Endothelial cell (in vitro differentiated cells): Measurements from ENCODE around the gene ZNF451. TPM values are rescaled to one million over a fixed set of nuclear protein-coding genes. Genes with fewer than 3 reads are reported as not detected.

Experiments
- DNase-seq: peaks from one replicate; pipeline ENCODE4 v3.0.0; 2021; ENCODE audit warnings: low spot score
- H3K27ac Mint-ChIP-seq: one replicate; pipeline ENCODE4 v1.8.0; 2021; ENCODE audit warnings: mixed read lengths, inconsistent platforms; ENCODE audit not compliant: unreplicated experiment
- H3K27me3 Mint-ChIP-seq: one replicate; pipeline ENCODE4 v1.8.0; 2021; ENCODE audit warnings: mild to moderate bottlenecking, moderate library complexity, mixed read lengths, inconsistent platforms; ENCODE audit not compliant: unreplicated experiment
- H3K36me3 Mint-ChIP-seq: one replicate; pipeline ENCODE4 v1.8.0; 2021; ENCODE audit warnings: mild to moderate bottlenecking, low read depth, mixed read lengths, inconsistent platforms; ENCODE audit not compliant: unreplicated experiment
- H3K4me1 Mint-ChIP-seq: one replicate; pipeline ENCODE4 v1.8.0; 2021; ENCODE audit warnings: mild to moderate bottlenecking, mixed read lengths, inconsistent platforms; ENCODE audit not compliant: unreplicated experiment
- H3K4me3 Mint-ChIP-seq: one replicate; pipeline ENCODE4 v1.8.0; 2021; ENCODE audit warnings: mild to moderate bottlenecking, mixed read lengths, inconsistent platforms; ENCODE audit not compliant: unreplicated experiment
- H3K9me3 Mint-ChIP-seq: one replicate; pipeline ENCODE4 v1.8.0; 2021; ENCODE audit warnings: mixed read lengths, inconsistent platforms; ENCODE audit not compliant: unreplicated experiment
- total RNA-seq: library from RNA; stranded (reverse); fragmentation: NEBNext Ultra II Directional; extraction: Animal tissue kit (Norgen Biotek cat#: 25700); gene quantifications from one replicate; pipeline ENCODE4 v1.2.1, GENCODE V29; 2021; ENCODE audit not compliant: unreplicated experiment
- TF ChIP-seq, protein P1 (sequence below): fragments of 200-600 bp; sonication (generic); IDR thresholded peaks from one replicate; pipeline ENCODE4 v1.5.0; 2021; ENCODE audit warnings: antibody characterized with exemption; ENCODE audit not compliant: unreplicated experiment

ZNF451 gene
- total RNA-seq, 1 donor from 2014 or later = 129 TPM

DNA sequence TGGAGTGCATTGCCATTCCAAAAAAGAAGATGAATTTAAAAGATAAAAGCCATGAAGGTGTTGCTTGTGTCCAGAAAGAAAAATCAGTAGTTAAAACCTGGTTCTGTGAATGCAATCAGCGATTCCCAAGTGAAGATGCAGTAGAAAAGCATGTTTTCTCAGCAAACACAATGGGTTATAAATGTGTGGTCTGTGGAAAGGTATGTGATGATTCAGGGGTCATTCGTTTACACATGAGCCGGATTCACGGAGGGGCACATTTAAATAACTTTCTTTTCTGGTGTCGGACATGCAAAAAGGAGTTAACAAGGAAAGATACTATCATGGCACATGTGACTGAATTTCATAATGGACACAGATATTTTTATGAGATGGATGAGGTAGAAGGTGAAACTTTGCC, 57.4 kb downstream of the ZNF451 start:
- TF ChIP-seq, protein P1, sequence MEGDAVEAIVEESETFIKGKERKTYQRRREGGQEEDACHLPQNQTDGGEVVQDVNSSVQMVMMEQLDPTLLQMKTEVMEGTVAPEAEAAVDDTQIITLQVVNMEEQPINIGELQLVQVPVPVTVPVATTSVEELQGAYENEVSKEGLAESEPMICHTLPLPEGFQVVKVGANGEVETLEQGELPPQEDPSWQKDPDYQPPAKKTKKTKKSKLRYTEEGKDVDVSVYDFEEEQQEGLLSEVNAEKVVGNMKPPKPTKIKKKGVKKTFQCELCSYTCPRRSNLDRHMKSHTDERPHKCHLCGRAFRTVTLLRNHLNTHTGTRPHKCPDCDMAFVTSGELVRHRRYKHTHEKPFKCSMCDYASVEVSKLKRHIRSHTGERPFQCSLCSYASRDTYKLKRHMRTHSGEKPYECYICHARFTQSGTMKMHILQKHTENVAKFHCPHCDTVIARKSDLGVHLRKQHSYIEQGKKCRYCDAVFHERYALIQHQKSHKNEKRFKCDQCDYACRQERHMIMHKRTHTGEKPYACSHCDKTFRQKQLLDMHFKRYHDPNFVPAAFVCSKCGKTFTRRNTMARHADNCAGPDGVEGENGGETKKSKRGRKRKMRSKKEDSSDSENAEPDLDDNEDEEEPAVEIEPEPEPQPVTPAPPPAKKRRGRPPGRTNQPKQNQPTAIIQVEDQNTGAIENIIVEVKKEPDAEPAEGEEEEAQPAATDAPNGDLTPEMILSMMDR = no peak
- DNase-seq = no peak
- peaks cover 16% of the 10 kb centered on the region for H3K36me3 Mint-ChIP-seq
- H3K9me3 Mint-ChIP-seq = no peaks in the 10 kb centered on the region
- peak overlapping the region; percentile 19 for H3K4me3 Mint-ChIP-seq
- H3K27ac Mint-ChIP-seq = no peak overlapping the region
- no peaks in the 10 kb centered on the region for H3K27me3 Mint-ChIP-seq
- H3K4me1 Mint-ChIP-seq = no peaks in the 10 kb centered on the region

DNA sequence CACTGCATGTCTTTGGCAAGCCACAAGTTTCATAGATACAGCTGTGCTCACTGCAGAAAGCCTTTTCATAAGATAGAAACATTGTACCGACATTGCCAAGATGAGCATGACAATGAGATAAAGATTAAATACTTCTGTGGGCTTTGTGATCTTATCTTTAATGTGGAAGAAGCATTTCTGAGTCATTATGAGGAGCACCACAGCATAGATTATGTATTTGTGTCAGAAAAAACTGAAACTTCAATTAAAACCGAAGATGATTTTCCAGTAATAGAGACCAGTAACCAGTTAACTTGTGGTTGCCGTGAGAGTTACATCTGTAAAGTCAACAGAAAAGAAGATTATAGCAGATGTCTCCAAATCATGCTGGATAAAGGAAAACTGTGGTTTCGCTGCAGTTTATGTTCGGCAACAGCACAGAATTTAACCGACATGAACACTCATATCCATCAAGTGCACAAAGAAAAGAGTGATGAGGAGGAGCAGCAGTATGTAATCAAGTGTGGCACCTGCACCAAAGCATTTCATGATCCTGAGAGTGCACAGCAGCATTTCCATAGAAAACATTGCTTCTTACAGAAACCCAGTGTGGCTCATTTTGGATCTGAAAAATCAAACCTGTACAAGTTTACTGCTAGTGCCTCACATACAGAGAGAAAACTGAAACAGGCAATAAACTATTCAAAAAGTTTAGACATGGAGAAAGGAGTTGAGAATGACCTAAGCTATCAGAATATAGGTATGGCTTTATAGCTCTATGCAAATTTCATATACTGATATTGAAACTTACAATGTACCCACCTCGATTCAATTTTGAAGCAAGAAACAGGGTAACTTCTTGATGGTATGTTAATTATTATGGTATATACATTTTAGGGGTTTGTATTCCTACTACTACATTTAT, 58.2 kb downstream of the ZNF451 start:
- H3K4me1 Mint-ChIP-seq = no peaks in the 10 kb centered on the region
- no peak overlapping the region for H3K4me3 Mint-ChIP-seq
- no peak overlapping the region for H3K27ac Mint-ChIP-seq
- DNase-seq = no peak
- H3K9me3 Mint-ChIP-seq = no peaks in the 10 kb centered on the region
- TF ChIP-seq, protein P1 = no peak
- no peaks in the 10 kb centered on the region for H3K27me3 Mint-ChIP-seq
- H3K36me3 Mint-ChIP-seq = peaks cover 10% of the 10 kb centered on the region

DNA sequence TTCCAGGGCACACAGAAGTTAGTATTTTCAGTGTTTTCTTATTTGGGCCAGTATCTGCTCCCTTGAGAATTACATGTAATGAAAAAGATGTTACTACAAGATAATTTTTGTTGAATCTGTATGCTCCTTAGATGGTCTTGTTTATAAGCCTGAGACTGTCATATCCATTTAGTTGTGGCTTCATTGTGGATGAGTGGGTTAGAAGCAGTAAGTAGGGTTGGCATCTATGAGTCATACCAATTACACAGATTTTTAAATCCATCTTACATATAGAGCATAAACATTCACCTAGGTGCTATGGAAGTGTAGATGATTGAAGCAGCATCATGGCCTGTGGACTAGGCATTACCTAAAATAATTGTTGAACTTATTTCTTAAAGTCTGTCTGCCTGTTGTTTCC, 68.7 kb downstream of the ZNF451 start:
- TF ChIP-seq, protein P1 = no peak
- Mint-ChIP-seq H3K27ac (no peak overlapping the region), H3K9me3 (no peaks in the 10 kb centered on the region), H3K36me3 (peaks cover 14% of the 10 kb centered on the region), H3K27me3 (no peaks in the 10 kb centered on the region), H3K4me1 (no peaks in the 10 kb centered on the region), H3K4me3 (no peak overlapping the region)
- no peak for DNase-seq

DNA sequence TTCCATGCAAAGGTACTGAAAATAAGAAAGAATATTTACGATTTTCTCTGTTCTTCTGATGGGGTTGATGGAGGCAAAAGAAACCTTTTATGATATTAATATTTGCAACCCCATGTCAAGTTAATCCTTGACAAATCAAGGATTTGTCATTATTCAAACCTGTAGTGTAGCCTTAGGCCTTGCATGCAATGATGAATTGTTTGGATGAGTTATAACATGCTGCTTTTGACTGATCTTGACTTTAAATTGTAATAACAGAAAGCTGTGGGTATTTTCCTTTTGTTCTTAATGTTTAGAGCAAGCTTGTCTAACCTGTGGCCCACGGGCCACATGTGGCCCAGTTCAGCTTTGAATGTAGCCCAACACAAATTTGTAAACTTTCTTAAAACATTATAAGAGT, 69.1 kb downstream of the ZNF451 start:
- Mint-ChIP-seq H3K9me3 (no peaks in the 10 kb centered on the region), H3K36me3 (peaks cover 9% of the 10 kb centered on the region), H3K27ac (no peak overlapping the region), H3K4me3 (no peak overlapping the region), H3K27me3 (no peaks in the 10 kb centered on the region), H3K4me1 (no peaks in the 10 kb centered on the region)
- TF ChIP-seq, protein P1 = no peak
- no peak for DNase-seq

DNA sequence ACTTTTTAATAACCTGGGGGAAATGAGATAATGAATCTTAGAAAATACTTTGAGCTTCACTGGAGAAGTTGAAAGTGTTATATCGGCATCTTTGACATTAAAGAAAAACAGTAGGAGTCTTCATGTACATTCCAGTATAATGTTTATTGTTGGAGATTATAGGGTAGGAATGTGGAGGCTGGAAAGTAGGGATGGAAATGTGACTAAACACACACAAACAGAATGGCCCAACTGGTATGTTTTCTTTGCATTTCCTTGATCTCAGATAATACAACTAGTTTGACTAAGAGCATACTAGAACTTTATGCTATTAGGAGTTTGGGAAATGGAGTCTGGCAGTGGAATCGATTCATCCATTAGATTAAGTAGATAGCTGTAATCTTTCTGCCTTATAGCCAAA, 72.0 kb downstream of the ZNF451 start:
- H3K9me3 Mint-ChIP-seq = no peaks in the 10 kb centered on the region
- no peak overlapping the region for H3K27ac Mint-ChIP-seq
- TF ChIP-seq, protein P1 = no peak
- H3K27me3 Mint-ChIP-seq = no peaks in the 10 kb centered on the region
- H3K4me3 Mint-ChIP-seq = no peak overlapping the region
- no peak for DNase-seq
- H3K4me1 Mint-ChIP-seq = no peaks in the 10 kb centered on the region
- H3K36me3 Mint-ChIP-seq = peaks cover 12% of the 10 kb centered on the region
